Measurements from ENCODE around the gene PRB4.
"Not testable (repeated sequence)": the region's sequence is repeated elsewhere in the genome, so short reads cannot be mapped to it uniquely, and the experiment has no call there.

The PRB4 gene

DNA sequence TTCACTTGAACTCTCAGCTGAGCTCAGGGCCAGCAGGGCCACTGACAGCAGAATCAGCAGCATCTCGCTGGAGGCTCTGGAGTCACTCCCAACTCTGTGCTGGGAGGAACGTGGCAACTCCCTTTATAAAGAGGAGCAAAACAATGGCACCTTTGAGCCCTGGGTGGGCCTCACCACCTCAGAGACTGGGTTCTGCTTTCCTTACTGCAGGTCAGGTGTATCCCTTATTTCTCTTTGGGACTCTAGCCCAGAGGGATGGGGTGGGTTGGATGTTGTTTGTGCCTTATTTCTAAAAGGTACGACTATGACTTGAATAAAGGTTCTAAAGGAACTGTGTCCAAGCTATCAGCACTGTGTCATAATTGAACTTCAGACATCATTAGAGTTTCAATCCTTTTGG, at the start of gene PRB4:
Gene PRB4 (minus strand): TSS at position 101 of the 400 bp plus-strand sequence. CDS start 38 bp downstream, at position 63.
- DNase-seq = no peak

DNA sequence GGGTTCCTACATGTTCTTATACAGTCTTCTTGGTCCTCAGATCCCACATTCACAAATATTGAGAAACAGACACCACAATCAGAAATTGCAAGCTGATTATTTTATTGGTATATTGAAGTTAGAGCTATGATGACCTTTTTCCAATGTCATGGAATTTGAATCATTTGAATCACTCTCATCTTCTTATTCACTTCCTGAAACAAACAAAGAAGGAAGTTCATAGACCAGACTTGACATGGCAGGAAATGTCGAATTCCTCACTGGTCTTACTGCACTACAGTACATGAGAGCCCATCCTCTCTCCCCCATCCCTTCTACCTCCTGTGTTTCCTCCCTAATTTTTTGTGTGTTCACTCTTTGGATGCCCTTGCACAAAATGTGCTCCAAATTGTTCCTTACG, 41.5 kb upstream of the PRB4 start:
- not testable (repeated sequence) for DNase-seq

DNA sequence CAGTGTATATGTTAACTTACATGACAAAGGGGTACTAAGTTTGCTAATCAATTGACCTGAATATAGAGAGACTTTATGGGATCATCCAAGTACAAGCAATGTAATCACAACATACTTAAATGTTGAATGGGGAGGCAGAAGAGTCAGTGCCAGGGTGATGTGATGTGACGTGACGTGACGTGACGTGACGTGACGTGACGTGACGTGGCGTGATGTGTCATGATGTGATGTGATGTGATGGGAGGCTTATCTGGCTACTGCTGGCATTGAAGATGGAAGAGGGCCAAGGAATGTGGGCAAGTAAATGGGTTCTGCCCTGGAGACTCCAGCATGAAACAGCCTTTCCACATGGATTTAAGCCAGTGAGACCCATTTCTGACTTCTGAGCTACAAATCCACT, 38.2 kb upstream of the PRB4 start:
- DNase-seq = no peak

DNA sequence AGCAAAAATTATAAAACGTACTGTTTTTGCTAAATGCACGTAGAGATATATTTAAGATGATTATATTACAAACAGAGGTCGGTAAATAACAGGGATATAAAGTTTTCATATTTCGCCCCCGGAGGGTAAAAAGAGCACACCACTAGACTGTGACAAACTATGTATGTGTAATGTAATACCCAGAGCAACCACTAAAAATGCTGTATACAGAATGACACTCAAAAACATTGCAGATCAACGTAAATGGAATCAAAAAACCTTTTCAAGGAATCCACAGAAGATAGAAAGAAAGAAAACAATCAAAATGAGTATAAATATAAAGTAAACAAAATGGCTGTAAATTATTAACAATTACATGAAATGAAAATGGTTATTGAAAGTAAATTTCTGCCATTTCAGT, 37.6 kb upstream of the PRB4 start:
- DNase-seq = peak in 1 of 3 experiments; percentile 7

DNA sequence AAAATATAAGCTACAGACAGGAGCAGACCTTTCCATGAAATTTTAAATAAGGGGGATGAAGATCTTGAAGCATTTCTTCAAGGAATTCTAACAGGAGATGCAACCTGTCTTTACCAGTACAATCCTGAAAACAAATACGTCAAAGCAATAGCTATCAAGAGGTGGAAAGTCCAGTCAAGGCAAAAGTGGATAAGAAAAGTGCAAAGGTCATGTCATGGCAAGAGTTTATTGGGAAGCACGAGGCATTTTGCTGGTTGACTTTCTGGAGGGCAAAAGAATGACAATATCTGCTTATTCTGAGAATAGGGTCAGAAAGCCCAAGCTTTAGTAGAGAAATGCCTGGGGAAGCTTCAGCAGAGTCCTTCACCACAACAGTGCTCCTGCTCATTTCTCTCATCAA, 34.3 kb upstream of the PRB4 start:
- no peak for DNase-seq

DNA sequence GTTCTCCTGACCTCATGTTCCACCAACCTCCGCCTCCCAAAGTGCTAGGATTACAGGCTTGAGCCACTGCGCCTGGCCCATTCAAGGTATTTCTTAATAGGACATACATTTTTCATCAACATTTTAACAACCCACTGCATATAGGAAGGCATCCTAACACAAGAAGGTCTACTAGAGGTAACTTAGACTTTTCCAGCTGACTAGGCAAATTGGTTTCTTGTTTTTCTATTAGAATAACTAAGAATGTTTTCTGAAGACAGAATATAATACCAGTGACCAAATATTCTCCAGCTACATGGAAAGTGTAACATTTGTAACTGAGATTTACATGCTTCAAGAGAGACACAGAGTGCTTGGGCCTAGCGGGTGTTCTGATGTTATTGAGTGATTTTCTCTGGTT, 14.2 kb upstream of the PRB4 start:
- DNase-seq = no peak

DNA sequence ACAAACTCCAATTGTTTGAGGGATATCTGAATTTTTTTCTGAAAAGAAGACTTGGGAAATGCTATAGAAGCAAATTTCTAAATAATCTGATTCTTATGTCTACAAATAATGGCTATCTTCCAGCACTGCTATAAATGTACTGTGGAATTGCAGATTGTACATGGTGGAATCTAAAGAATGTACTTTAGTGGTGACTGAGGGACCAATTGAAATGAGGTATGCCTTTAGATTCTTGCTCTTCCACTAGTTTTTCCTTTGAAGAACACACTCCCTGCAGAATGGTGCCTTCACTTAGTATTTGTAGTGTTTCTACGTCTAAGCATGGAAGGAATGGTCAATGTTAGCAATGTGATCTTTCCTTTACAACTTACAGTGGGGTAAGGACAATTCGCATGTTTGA, 11.7 kb upstream of the PRB4 start:
- no peak for DNase-seq

DNA sequence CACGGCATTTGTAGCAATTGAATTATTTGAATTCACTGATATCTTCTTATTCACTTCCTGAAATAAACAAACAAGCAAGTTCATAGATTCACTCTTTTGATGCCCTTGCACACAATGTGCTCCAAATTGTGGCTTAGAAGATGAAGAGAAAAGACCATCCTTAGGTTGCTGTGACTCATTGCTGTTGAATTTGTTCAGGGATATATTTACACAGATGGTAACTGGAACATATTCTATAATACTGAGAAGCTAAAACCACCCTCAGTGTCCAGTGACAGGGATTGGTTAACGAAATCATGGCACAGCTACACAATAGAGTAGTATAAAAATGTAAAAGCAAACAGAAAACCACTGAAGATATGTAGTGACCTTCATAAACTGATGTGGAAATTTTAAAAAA, 3.1 kb downstream of the PRB4 start:
- DNase-seq = no peak

DNA sequence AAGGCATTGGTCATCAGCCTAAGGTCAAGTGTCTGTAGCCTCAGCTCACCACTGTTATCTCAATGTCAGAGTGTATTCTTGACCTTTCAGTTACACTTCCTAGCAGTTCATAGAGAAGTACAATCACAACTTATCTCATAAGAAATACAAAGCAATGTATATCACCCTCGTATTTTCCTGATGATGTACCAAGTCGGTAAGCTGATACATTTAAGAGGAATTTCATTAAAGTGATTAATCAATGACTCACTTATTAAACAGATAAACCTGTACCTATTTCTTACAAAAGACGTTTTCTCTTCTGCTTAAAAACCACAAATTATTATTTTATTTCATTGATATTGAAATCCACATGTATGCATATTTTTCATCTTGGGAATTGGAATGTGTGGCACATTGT, 36.8 kb downstream of the PRB4 start:
- DNase-seq = no peak

DNA sequence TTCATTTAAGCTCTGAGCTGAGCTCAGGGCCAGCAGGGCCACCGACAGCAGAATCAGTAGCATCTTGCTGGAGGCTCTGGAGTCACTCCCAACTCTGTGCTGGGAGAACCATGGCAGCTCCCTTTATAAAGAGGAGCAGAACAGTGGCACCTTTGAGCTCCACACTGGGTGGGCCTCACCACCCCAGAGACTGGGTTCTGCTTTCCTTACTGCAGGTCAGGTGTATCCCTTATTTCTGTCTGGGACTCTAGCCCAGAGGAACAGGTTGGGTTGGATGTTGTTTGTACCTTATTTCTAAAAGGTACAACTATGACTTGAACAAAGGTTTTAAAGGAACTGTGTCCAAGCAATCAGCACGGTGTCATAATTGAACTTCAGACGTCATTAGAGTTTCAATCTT, 40.6 kb downstream of the PRB4 start, which contains the start of gene PRB3:
Gene PRB3 (minus strand): TSS at position 101 of the 400 bp plus-strand sequence. CDS start 38 bp downstream, at position 63.
- DNase-seq = no peak

DNA sequence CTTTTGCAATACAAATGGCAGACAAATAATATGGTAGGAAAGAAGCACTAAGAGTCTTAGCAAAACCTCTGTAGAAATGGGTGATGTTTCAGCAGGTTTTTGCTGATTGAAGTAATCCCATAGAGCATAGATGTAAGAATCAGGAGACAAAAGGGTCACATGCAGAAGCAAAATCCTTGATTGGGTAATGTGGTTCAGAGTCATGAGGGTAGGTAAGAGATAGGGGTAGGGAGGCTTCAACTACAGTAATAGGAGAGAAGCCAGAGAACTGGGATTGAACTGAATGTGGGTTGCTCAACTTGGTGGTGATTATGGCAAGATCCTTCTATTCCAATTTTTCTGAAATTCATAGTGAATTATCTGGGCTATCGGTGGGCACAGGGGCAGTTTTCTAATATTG, 45.7 kb downstream of the PRB4 start:
- no peak for DNase-seq
